HepG2 (cell line): ENCODE data around the gene SLC9A1. TPM values are rescaled to one million over a fixed set of nuclear protein-coding genes. Genes with fewer than 3 reads are reported as not detected.

ENCODE experiments used
- ATAC-seq: fragments of 200-7000 bp; cut with Tn5 transposase; 3 replicates; pipeline ENCODE4 v1.9.1; 2020; ENCODE audit warnings: mild to moderate bottlenecking, moderate library complexity
- BruUV-seq: library from RNA; stranded (reverse); fragments of 400-500 nt; replicated peaks from 2 replicates; lab custom pipeline; 2021; lab: Mats Ljungman, UMichigan
- CTCF ChIA-PET: fragments of 300-600 bp; formaldehyde crosslinking; extraction: SDS; loops from one replicate; lab custom pipeline; 2021; ENCODE audit warnings: low total read pairs, inconsistent platforms, low intra/inter-chr PET ratio; lab: Yijun Ruan, JAX
- POLR2A ChIA-PET: fragments of 350-600 bp; sonication (Branson Sonifier 250); formaldehyde crosslinking; loops from one replicate; lab custom pipeline; 2020; ENCODE audit warnings: antibody characterized with exemption, inconsistent platforms; lab: Yijun Ruan, JAX
- DNase-seq: peaks from one replicate; pipeline ENCODE4 v3.0.0-alpha.2; 2015; ENCODE audit warnings: low spot score
- FAIRE-seq: peaks from 3 replicates; lab custom pipeline; 2011; peaks lifted over from hg19 to GRCh38; lab: Jason Lieb, UNC
- H2AFZ ChIP-seq: one replicate; pipeline ENCODE4 v1.6.1; 2011; ENCODE audit warnings: low read length, inconsistent platforms
- H3K27ac ChIP-seq: fragments of 300-600 bp; 3 replicates; pipeline ENCODE4 v1.8.0; 2011; ENCODE audit warnings: mixed run types, mild to moderate bottlenecking, mixed read lengths, low read length, inconsistent platforms; ENCODE audit not compliant: insufficient read depth; ENCODE audit errors: extremely low read length
- H3K27me3 ChIP-seq, 2 experiments: fragments of 200-600 bp in 1 of 2; 2 replicates in 1 of 2; 3 replicates in 1 of 2; pipeline versions ENCODE4 v1.6.0 to v1.8.0; 2011; ENCODE audit warnings: low read length in 2 of 2, mild to moderate bottlenecking in 2 of 2, moderate library complexity in 2 of 2, inconsistent platforms in 1 of 2; ENCODE audit not compliant: insufficient read depth in 2 of 2, control insufficient read depth in 1 of 2
- H3K36me3 ChIP-seq, 2 experiments: fragments of 200-600 bp in 1 of 2; replicated peaks in 1 of 2; 2 replicates in 1 of 2; 3 replicates in 1 of 2; pipeline versions ENCODE4 v1.5.1 to v1.8.0; 2011; ENCODE audit warnings: low read length in 2 of 2, inconsistent platforms in 1 of 2; ENCODE audit not compliant: insufficient read depth in 2 of 2, control insufficient read depth in 1 of 2
- H3K4me1 ChIP-seq: 2 replicates; pipeline ENCODE4 v1.5.1; 2012; ENCODE audit warnings: low read length, inconsistent platforms; ENCODE audit not compliant: insufficient read depth
- H3K4me2 ChIP-seq: 2 replicates; pipeline ENCODE4 v1.6.0; 2011; ENCODE audit warnings: low read depth, low read length, inconsistent platforms
- H3K4me3 ChIP-seq, 3 experiments: fragments of 200-600 bp in 1 of 3; sonication (generic), shearing (Covaris generic) in 1 of 3; replicated peaks in 1 of 3; 2 replicates each; pipeline ENCODE4 v1.5.1; 2011 to 2016; ENCODE audit warnings: low read length in 3 of 3, inconsistent platforms in 2 of 3, low read depth in 2 of 3, mild to moderate bottlenecking in 2 of 3, control low read depth in 1 of 3, mixed read lengths in 1 of 3; ENCODE audit not compliant: insufficient read depth in 1 of 3
- H3K79me2 ChIP-seq: one replicate; pipeline ENCODE4 v1.6.1; 2011; ENCODE audit warnings: low read length, inconsistent platforms; ENCODE audit not compliant: insufficient read depth
- H3K9ac ChIP-seq: 2 replicates; pipeline ENCODE4 v1.6.0; 2011; ENCODE audit warnings: mild to moderate bottlenecking, low read depth, low read length, inconsistent platforms; ENCODE audit not compliant: insufficient read depth
- H3K9me3 ChIP-seq: 2 replicates; pipeline ENCODE4 v1.5.1; 2012; ENCODE audit warnings: mild to moderate bottlenecking, low read length
- H4K20me1 ChIP-seq: 2 replicates; pipeline ENCODE4 v1.6.0; 2011; ENCODE audit warnings: inconsistent platforms, mild to moderate bottlenecking, low read length, moderate library complexity; ENCODE audit not compliant: insufficient read depth
- MZF1 ChIP-seq: sonication (generic); formaldehyde crosslinking; IDR thresholded peaks from 2 replicates; pipeline ENCODE4 v1.8.1; 2023; ENCODE audit warnings: mild to moderate bottlenecking, missing genetic modification reagents, borderline replicate concordance
- NR1H2 ChIP-seq: sonication (generic); formaldehyde crosslinking; IDR thresholded peaks from 2 replicates; pipeline ENCODE4 v1.8.1; 2022; ENCODE audit warnings: low read depth, missing genetic modification reagents, borderline replicate concordance
- RFXAP ChIP-seq: sonication (generic); formaldehyde crosslinking; IDR thresholded peaks from 2 replicates; pipeline ENCODE4 v1.4.0; 2020; ENCODE audit warnings: missing genetic modification reagents, borderline replicate concordance
- TAF15 ChIP-seq: fragments of 200-400 bp; formaldehyde crosslinking; IDR thresholded peaks from one replicate; pipeline ENCODE4 v1.6.1; 2018; ENCODE audit warnings: mild to moderate bottlenecking, low read depth, low read length; ENCODE audit not compliant: poor library complexity, severe bottlenecking
- ZNF17 ChIP-seq: sonication (generic); formaldehyde crosslinking; IDR thresholded peaks from 2 replicates; pipeline ENCODE4 v1.5.0; 2020; ENCODE audit warnings: mild to moderate bottlenecking, missing genetic modification reagents
- WGBS: methylation state at CpG from one replicate; pipeline ENCODE4 v1.1.6; 2017; ENCODE audit warnings: low lambda C conversion rate; 5-methylcytosine and 5-hydroxymethylcytosine counted together
- in situ Hi-C: cut with HindIII; loops from 2 replicates; pipeline ENCODE4 v1.10.0; 2017; ENCODE audit warnings: low pct_unique_long_range_greater_than_20kb; ENCODE audit not compliant: extremely low pct_ligation_motif_present
- intact Hi-C: fragments of 100-400 bp; cut with micrococcal nuclease; formaldehyde crosslinking; loops from one replicate; pipeline ENCODE4 v1.10.0; 2022; ENCODE audit not compliant: unreplicated experiment
- polyA plus RNA-seq, 8 experiments: library from polyadenylated mRNA; depleted of rRNA in 3 of 8; stranded (reverse) in 7 of 8; unstranded in 1 of 8; fragments of >200 nt; fragmentation: Illumina TruSeq in 4 of 8; extraction: Trizol in 4 of 8; gene quantifications; 2 replicates each; pipeline versions ENCODE4 v1.2.1 to v1.2.3, GENCODE V29; 2011 to 2016; ENCODE audit warnings: low read depth in 4 of 8, missing spikeins in 1 of 8, mixed read lengths in 1 of 8; ENCODE audit not compliant: insufficient read depth in 1 of 8
- total RNA-seq, 5 experiments: library from RNA; depleted of rRNA; stranded (reverse); fragments of >200 nt; fragmentation: Illumina TruSeq; extraction: Trizol; gene quantifications; 2 replicates each; pipeline ENCODE4 v1.2.3, GENCODE V29; 2016; ENCODE audit warnings: low read depth in 1 of 5
- TF ChIP-seq, protein P1 (sequence below): sonication (generic); formaldehyde crosslinking; IDR thresholded peaks from 2 replicates; pipeline ENCODE4 v1.4.0; 2020; ENCODE audit warnings: missing genetic modification reagents

SLC9A1 gene
- total and polyA plus RNA-seq, 2 of the 13 experiments (the other 11 are each of a cell fraction or from before 2014, with no cell fraction given), result 1.4 to 2.9 TPM

DNA sequence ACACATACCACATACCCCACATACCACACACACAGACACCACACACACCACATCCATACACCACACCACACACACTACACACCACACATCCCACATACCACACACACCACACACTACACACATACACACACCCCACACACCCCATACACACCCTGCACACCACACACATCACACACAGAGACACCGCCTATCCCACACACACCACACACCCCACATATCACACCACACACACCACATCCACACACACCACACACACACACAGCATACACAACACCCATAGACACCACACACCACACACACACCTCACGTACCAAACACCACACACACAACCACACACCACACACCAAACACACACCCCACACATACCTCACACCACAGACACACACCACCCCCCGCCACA is 68.3 kb downstream of the SLC9A1 start (continued):
- TF ChIP-seq, protein P1, sequence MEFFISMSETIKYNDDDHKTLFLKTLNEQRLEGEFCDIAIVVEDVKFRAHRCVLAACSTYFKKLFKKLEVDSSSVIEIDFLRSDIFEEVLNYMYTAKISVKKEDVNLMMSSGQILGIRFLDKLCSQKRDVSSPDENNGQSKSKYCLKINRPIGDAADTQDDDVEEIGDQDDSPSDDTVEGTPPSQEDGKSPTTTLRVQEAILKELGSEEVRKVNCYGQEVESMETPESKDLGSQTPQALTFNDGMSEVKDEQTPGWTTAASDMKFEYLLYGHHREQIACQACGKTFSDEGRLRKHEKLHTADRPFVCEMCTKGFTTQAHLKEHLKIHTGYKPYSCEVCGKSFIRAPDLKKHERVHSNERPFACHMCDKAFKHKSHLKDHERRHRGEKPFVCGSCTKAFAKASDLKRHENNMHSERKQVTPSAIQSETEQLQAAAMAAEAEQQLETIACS, result no peak
- TF ChIP-seq ZNF17 (CRISPR knock-in tag), result no peak

DNA sequence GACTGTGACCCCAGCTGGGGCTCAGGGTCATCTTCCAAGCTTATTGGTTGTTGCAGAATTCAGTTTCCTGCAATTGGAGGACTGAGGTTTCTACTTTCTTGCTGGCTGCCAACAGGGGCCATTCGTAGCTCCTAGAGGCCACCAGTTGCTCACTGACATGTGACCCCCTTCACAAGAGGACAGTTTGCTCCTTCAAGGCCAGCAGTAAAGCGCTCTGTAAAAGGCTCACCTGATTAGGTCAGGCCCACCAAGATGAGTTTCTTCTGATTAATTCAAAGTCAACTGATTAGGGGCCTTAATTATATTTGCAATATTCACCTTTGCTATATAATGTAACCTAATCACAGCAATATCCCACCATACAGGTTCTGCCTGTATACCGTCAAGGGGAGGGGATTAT is 68.9 kb downstream of the SLC9A1 start:
- H3K4me1 ChIP-seq, result no peaks in the 10 kb centered on the region
- DNase-seq (no peak), ATAC-seq (no peak), FAIRE-seq (no peak)
- CTCF ChIA-PET, result no interaction called here
- no peak overlapping the region for H3K9ac ChIP-seq
- WGBS, result 60% methylated on average over 3 of the region's 3 CpGs
- no peak overlapping the region for H3K27ac ChIP-seq
- intact Hi-C loops (no loop called here), in situ Hi-C loops (no loop called here)
- H3K4me2 ChIP-seq, result no peak overlapping the region
- BruUV-seq, result no TSS peak
- H3K79me2 ChIP-seq, result no peaks in the 10 kb centered on the region
- H2AFZ ChIP-seq, result no peak overlapping the region
- H3K9me3 ChIP-seq, result no peaks in the 10 kb centered on the region
- H3K36me3 ChIP-seq, result no peaks in the 10 kb centered on the region
- no peak for TF ChIP-seq RFXAP (CRISPR knock-in tag)
- H3K27me3 ChIP-seq, result peaks cover 2 to 24% of the 10 kb centered on the region in 2 experiments; a peak in 2 of 5 replicates
- H4K20me1 ChIP-seq, result no peaks in the 10 kb centered on the region
- POLR2A ChIA-PET, result no interaction called here
- H3K4me3 ChIP-seq, result no peak overlapping the region

DNA sequence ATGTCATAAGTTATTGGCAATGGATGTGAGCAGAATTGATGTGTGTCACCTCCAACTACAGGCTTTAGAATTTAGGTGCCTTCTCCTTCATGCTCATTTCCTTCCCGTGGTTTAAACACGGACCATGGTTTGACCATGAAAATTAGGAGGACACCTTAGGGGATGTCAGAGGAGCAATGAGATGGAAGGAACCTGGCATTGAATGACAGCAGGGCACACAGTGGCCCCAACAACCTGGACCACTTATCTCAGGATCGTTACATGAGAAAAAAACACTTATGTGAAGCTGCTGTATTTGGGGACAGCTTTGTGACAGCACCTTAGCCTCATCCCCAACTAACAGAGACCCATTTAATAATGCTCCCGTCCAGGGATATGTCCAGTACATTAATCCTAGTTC is 70.8 kb downstream of the SLC9A1 start:
- DNase-seq (no peak), ATAC-seq (no peak), FAIRE-seq (no peak)
- no peak overlapping the region for H3K4me2 ChIP-seq
- no peak overlapping the region for H3K27ac ChIP-seq
- no peak overlapping the region for H3K4me3 ChIP-seq
- H3K4me1 ChIP-seq, result no peaks in the 10 kb centered on the region
- ChIA-PET CTCF (no interaction called here), POLR2A (no interaction called here)
- no peaks in the 10 kb centered on the region for H3K9me3 ChIP-seq
- H3K36me3 ChIP-seq, result no peaks in the 10 kb centered on the region
- in situ Hi-C loops, result no loop called here
- intact Hi-C loops, result no loop called here
- H2AFZ ChIP-seq, result no peak overlapping the region
- no TSS peak for BruUV-seq
- H4K20me1 ChIP-seq, result no peaks in the 10 kb centered on the region
- 2% methylated on average over 3 of the region's 4 CpGs for WGBS
- TF ChIP-seq MZF1 (CRISPR knock-in tag) (no peak), TAF15 (no peak), NR1H2 (CRISPR knock-in tag) (no peak)
- peaks cover 0 to 11% of the 10 kb centered on the region in 2 experiments; a peak in 2 of 5 replicates for H3K27me3 ChIP-seq
- H3K79me2 ChIP-seq, result no peaks in the 10 kb centered on the region
- no peak overlapping the region for H3K9ac ChIP-seq
